ENCODE measurements around the gene ADARB1.
A peak's percentile ranks its signal among the peaks of the same experiment; 100 is the strongest.

The ADARB1 gene

DNA sequence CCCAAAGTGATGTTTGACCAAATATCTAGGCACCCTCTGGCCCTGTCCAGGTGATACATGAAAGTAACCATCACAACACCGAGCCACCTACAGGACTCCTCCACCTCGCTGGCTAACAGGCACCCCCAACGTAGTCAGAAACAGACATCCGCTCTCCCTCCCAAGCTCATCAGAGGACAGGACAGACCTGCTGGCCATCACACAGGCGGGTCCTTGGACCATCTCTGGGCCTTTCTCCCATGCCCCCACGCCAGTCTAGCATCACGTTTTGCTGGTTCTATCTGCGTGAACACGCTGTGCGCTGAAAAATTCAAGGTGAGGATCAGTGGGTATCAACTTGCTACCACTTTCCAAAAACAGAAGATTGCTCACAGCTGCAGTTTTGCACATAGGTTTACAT, 21.4 kb upstream of the ADARB1 start:
- DNase-seq (ENCODE audit: low read depth) = no peak
- no peak for TF ChIP-seq POLR2A (IDR thresholded peaks at IDR 0.05; ENCODE audit: extremely low read depth, insufficient read length)
- no peak for TF ChIP-seq MYC (IDR thresholded peaks at IDR 0.05; ENCODE audit: low read depth, low read length)
- TF ChIP-seq, protein P1, sequence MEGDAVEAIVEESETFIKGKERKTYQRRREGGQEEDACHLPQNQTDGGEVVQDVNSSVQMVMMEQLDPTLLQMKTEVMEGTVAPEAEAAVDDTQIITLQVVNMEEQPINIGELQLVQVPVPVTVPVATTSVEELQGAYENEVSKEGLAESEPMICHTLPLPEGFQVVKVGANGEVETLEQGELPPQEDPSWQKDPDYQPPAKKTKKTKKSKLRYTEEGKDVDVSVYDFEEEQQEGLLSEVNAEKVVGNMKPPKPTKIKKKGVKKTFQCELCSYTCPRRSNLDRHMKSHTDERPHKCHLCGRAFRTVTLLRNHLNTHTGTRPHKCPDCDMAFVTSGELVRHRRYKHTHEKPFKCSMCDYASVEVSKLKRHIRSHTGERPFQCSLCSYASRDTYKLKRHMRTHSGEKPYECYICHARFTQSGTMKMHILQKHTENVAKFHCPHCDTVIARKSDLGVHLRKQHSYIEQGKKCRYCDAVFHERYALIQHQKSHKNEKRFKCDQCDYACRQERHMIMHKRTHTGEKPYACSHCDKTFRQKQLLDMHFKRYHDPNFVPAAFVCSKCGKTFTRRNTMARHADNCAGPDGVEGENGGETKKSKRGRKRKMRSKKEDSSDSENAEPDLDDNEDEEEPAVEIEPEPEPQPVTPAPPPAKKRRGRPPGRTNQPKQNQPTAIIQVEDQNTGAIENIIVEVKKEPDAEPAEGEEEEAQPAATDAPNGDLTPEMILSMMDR (IDR thresholded peaks at IDR 0.05; ENCODE audit: low read depth, low read length) = no peak
- TF ChIP-seq, protein P2, sequence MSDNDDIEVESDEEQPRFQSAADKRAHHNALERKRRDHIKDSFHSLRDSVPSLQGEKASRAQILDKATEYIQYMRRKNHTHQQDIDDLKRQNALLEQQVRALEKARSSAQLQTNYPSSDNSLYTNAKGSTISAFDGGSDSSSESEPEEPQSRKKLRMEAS (IDR thresholded peaks at IDR 0.05; ENCODE audit: low read depth, low read length) = no peak
- no peak overlapping the region for H3K4me3 ChIP-seq (ENCODE audit: low read depth, low read length)

DNA sequence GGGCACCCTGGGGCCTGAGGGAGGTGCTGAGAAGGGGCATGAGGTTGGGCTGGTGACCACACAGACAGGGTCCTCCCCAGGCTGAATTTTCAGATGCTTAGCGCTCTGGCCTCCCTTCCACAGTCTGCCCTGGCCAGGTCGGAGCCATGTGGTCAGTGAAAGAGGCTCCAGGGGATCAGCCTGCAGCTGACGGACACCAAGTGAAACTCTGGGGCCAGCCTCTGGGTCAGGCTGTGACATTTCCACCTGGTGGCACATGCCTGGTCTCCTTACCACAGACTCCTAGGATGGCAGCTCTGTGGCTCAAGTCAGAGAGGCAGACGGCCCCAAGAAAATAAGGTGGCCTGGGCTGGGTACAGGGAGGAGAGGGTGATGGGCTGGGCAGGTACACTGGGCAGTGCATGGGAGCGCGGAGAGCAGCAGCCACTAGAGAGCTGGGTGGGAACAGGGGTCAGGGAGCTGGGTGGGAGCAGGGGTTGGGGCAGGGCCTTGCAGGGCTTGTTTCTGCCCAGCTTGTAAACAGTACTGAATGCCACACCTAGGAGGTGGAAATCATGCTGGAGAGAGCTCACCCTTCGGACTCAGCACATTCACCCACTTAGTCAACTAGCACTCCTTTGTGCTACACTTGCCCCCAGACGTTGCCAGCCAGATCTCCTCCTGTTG, 20.7 kb upstream of the ADARB1 start:
- TF ChIP-seq, protein P2 (IDR thresholded peaks at IDR 0.05; ENCODE audit: low read depth, low read length) = no peak
- TF ChIP-seq, protein P1 (IDR thresholded peaks at IDR 0.05; ENCODE audit: low read depth, low read length) = no peak
- no peak for TF ChIP-seq POLR2A (IDR thresholded peaks at IDR 0.05; ENCODE audit: extremely low read depth, insufficient read length)
- TF ChIP-seq MYC (IDR thresholded peaks at IDR 0.05; ENCODE audit: low read depth, low read length) = no peak
- DNase-seq (ENCODE audit: low read depth) = no peak

DNA sequence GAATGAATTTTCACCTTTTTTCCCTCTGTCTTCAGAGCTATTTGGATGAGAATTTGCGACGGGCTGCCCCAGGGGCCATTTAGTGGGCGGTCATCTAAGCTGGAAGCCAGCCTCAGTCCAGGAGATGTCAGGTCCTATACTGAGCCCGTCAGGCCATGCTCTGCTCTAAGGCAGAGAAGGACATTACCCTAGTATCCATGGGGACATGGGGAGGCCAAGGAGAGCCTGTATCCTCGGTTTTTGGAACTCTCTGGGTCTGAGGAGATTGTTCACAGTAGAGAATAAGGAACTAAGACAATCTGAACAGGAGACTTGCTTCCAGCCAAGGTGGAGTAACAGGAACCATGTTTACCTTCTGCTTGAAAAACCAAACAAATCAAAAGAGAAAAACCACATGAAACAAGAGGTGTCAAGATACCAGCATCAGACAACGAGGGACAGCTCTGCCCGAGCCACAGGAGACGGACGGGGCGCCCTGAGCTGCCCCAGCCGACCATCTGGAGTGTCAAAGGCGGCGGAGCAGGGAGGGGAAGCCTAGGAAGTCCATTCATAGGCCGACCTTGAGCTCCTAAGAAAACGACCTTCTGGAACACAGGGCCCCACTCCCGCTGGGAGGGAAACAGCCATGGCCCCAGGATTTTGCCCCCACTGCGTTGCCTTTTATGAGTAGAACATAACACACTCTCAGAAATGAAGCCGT, 20.0 kb upstream of the ADARB1 start:
- TF ChIP-seq MYC (IDR thresholded peaks at IDR 0.05; ENCODE audit: low read depth, low read length) (no peak), POLR2A (IDR thresholded peaks at IDR 0.05; ENCODE audit: extremely low read depth, insufficient read length) (no peak)
- TF ChIP-seq, protein P1 (IDR thresholded peaks at IDR 0.05; ENCODE audit: low read depth, low read length) = no peak
- TF ChIP-seq, protein P2 (IDR thresholded peaks at IDR 0.05; ENCODE audit: low read depth, low read length) = no peak
- no peak for DNase-seq (ENCODE audit: low read depth)
- H3K4me3 ChIP-seq (ENCODE audit: low read depth, low read length) = no peak overlapping the region

More for the DNA sequence above, 20.7 kb upstream of the ADARB1 start:
- H3K4me3 ChIP-seq (ENCODE audit: low read depth, low read length) = no peak overlapping the region

DNA sequence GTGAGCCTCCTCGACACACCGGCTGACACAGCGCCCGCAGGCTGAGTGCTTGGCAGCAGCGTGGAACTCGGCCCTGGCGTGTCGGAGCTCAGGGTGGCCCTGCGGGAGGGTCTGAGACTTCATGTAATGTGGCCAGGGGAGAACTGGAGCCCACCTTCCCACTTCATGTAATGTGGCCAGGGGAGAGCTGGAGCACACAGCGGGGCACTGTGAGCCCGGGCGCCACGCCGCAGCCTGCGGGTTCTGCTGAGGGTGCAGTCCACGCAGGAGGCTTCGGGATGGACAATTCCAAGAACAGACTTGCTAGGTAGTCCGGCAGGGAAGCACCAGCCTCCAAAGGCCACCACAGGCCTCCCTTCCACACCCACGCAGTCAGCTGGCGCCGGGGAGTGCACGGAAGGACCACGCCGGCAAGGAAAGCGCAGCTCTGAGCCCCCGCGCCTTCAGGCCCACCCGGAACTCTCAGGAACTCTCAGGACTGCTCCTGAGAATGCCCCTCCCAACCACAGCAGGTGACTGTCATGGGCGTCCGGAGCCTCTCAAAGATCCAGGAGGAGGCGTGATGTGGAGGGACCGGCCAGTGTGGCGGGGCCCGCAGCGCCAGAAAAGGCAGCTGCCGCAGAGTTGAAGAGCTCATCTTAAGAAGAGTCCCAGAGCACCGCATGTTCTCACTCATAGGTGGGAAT, 19.3 kb upstream of the ADARB1 start:
- DNase-seq (ENCODE audit: low read depth) = no peak
- TF ChIP-seq, protein P1 (IDR thresholded peaks at IDR 0.05; ENCODE audit: low read depth, low read length) = no peak
- TF ChIP-seq, protein P2 (IDR thresholded peaks at IDR 0.05; ENCODE audit: low read depth, low read length) = no peak
- TF ChIP-seq POLR2A (IDR thresholded peaks at IDR 0.05; ENCODE audit: extremely low read depth, insufficient read length) (no peak), MYC (IDR thresholded peaks at IDR 0.05; ENCODE audit: low read depth, low read length) (no peak)
- H3K4me3 ChIP-seq (ENCODE audit: low read depth, low read length) = no peak overlapping the region

DNA sequence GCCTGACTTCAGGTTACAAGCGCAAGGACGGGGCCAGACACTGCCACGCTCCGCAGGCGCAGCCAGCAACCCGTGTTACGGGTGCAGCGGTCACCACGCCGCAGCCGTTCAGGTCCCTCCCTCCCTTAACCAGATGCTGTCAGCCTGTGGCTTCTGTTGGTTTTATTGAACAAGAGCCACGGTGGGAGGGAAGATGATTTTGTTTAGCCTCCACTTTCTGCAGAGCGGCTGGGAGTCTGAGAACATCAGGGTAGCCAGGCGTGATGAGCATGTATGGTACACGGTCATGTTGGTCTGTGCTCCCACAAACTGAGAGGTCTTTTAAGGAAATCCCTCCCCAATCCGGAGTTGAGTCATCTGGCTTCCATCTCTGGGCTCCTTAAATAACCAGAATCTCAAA, 18.5 kb upstream of the ADARB1 start:
- H3K4me3 ChIP-seq (ENCODE audit: low read depth, low read length) = no peak overlapping the region
- TF ChIP-seq MYC (IDR thresholded peaks at IDR 0.05; ENCODE audit: low read depth, low read length) = no peak
- TF ChIP-seq, protein P2 (IDR thresholded peaks at IDR 0.05; ENCODE audit: low read depth, low read length) = no peak
- TF ChIP-seq, protein P1 (IDR thresholded peaks at IDR 0.05; ENCODE audit: low read depth, low read length) = no peak
- TF ChIP-seq POLR2A (IDR thresholded peaks at IDR 0.05; ENCODE audit: extremely low read depth, insufficient read length) = no peak
- peak; percentile 50 for DNase-seq (ENCODE audit: low read depth)

Data from NB4 (cell line).